Cardiac muscle cell (in vitro differentiated cells and primary cell): ENCODE results near the gene TMEM255B. TPM values are rescaled to one million over a fixed set of nuclear protein-coding genes. Genes with fewer than 3 reads are reported as not detected.

Experiments
- DNase-seq, 2 donors: peaks; one replicate each; pipeline versions ENCODE4 v3.0.0 to v3.0.0-alpha.2; 2010 to 2017; ENCODE audit warnings: low read depth in 1 of 2, low spot score in 1 of 2
- H3K27ac ChIP-seq: fragments of 200-600 bp; sonication (generic); 2 replicates; pipeline ENCODE4 v1.5.1; 2016
- H3K27me3 ChIP-seq: fragments of 200-600 bp; sonication (generic); 2 replicates; pipeline ENCODE4 v1.6.0; 2016; ENCODE audit warnings: control low read depth
- H3K36me3 ChIP-seq: fragments of 200-600 bp; sonication (generic); 2 replicates; pipeline ENCODE4 v1.5.1; 2016; ENCODE audit warnings: control low read depth
- H3K4me1 ChIP-seq: fragments of 200-600 bp; sonication (generic); 2 replicates; pipeline ENCODE4 v1.8.1; 2017; ENCODE audit warnings: low read depth, mild to moderate bottlenecking, mixed run types
- H3K4me3 ChIP-seq: fragments of 200-600 bp; sonication (generic); 2 replicates; pipeline ENCODE4 v1.5.1; 2016; ENCODE audit warnings: mild to moderate bottlenecking
- H3K9me3 ChIP-seq: fragments of 200-600 bp; sonication (generic); 2 replicates; pipeline ENCODE4 v1.5.1; 2017; ENCODE audit warnings: low read depth, mild to moderate bottlenecking, control low read depth
- CTCF ChIP-seq: IDR thresholded peaks from 2 replicates; pipeline ENCODE4 v1.5.1; 2012; ENCODE audit warnings: low read depth, mild to moderate bottlenecking, low read length
- polyA plus RNA-seq: library from polyadenylated mRNA; unstranded; fragments of >200 nt; fragmentation: Nextera tagmentation; extraction: Ambion mirVana; gene quantifications from 2 replicates; pipeline ENCODE4 v1.2.1, GENCODE V29; 2016
- total RNA-seq: library from RNA; depleted of rRNA; stranded (reverse); fragments of >200 nt; gene quantifications from 2 replicates; pipeline ENCODE4 v1.2.3, GENCODE V29; 2016

Gene TMEM255B
- total and polyA plus RNA-seq, 2 experiments from 2014 or later = 0.17 TPM; not detected in 1

- H3K4me3 ChIP-seq = no peak overlapping the region
- no peaks in the 10 kb centered on the region for H3K4me1 ChIP-seq
- H3K9me3 ChIP-seq = no peaks in the 10 kb centered on the region
- no peak for DNase-seq
- H3K36me3 ChIP-seq = no peaks in the 10 kb centered on the region
- no peaks in the 10 kb centered on the region for H3K27me3 ChIP-seq
- no peak overlapping the region for H3K27ac ChIP-seq
- TF ChIP-seq CTCF = no peak
Measured at GRCh38 chr13:113769881-113770280, 10.9 kb downstream of the TMEM255B start.

GRCh38 chr13:113770441-113770840, 11.4 kb downstream of the TMEM255B start:
- no peaks in the 10 kb centered on the region for H3K4me1 ChIP-seq
- DNase-seq = no peak
- H3K27me3 ChIP-seq = no peaks in the 10 kb centered on the region
- TF ChIP-seq CTCF = no peak
- no peak overlapping the region for H3K27ac ChIP-seq
- no peaks in the 10 kb centered on the region for H3K36me3 ChIP-seq
- no peaks in the 10 kb centered on the region for H3K9me3 ChIP-seq
- H3K4me3 ChIP-seq = no peak overlapping the region

GRCh38 chr13:113770937-113771336, 11.9 kb downstream of the TMEM255B start:
- H3K27me3 ChIP-seq = no peaks in the 10 kb centered on the region
- DNase-seq = no peak
- no peak for TF ChIP-seq CTCF

GRCh38 chr13:113771709-113772331, 12.8 kb downstream of the TMEM255B start:
- Histone ChIP-seq H3K9me3 (no peaks in the 10 kb centered on the region), H3K4me3 (no peak overlapping the region), H3K27ac (no peak overlapping the region), H3K27me3 (no peaks in the 10 kb centered on the region), H3K36me3 (no peaks in the 10 kb centered on the region), H3K4me1 (no peaks in the 10 kb centered on the region)
- DNase-seq = peak in 1 of 2 donors; percentile 47
- no peak for TF ChIP-seq CTCF

More at GRCh38 chr13:113770937-113771336, 11.9 kb downstream of the TMEM255B start:
- Histone ChIP-seq H3K9me3 (no peaks in the 10 kb centered on the region), H3K4me1 (no peaks in the 10 kb centered on the region), H3K4me3 (no peak overlapping the region), H3K36me3 (no peaks in the 10 kb centered on the region), H3K27ac (no peak overlapping the region)

GRCh38 chr13:113774177-113775107, 15.4 kb downstream of the TMEM255B start:
- Histone ChIP-seq H3K27ac (no peak overlapping the region), H3K4me1 (no peaks in the 10 kb centered on the region), H3K27me3 (peaks cover 11% of the 10 kb centered on the region), H3K36me3 (no peaks in the 10 kb centered on the region), H3K9me3 (no peaks in the 10 kb centered on the region), H3K4me3 (no peak overlapping the region)
- no peak for TF ChIP-seq CTCF
- DNase-seq = peak in 1 of 2 donors; percentile 46
